NCI-H187 treated with DMSO at 0.1 percent for 48 hours (cell line): ENCODE results near the gene RCOR1.
"Not testable (repeated sequence)": the region's sequence is repeated elsewhere in the genome, so short reads cannot be mapped to it uniquely, and the experiment has no call there.

Experiments
- DNase-seq: peaks from one replicate; lab custom pipeline; 2025; lab: John Stamatoyannopoulos, UW

The RCOR1 gene

GRCh38 chr14:102591944-102592762, at the start of gene RCOR1:
RCOR1 (plus strand) TSS chr14:102592649; CDS start chr14:102592887, 238 bp downstream.
- peak; percentile 82 for DNase-seq

GRCh38 chr14:102544046-102544746, 48.3 kb upstream of the RCOR1 start:
- no peak for DNase-seq

GRCh38 chr14:102544747-102545460, 47.5 kb upstream of the RCOR1 start:
- no peak for DNase-seq

- no peak for DNase-seq
Measured at GRCh38 chr14:102545461-102546265, 46.8 kb upstream of the RCOR1 start.

- no peak for DNase-seq
Measured at GRCh38 chr14:102548616-102549240, 43.7 kb upstream of the RCOR1 start.

- not testable (repeated sequence) for DNase-seq
Measured at GRCh38 chr14:102550927-102551401, 41.5 kb upstream of the RCOR1 start.

- no peak for DNase-seq
Measured at GRCh38 chr14:102551995-102552705, 40.3 kb upstream of the RCOR1 start.

- DNase-seq, result no peak
Measured at GRCh38 chr14:102554821-102555819, 37.3 kb upstream of the RCOR1 start.

- no peak for DNase-seq
Measured at GRCh38 chr14:102556098-102556677, 36.3 kb upstream of the RCOR1 start.

- DNase-seq, result no peak
Measured at GRCh38 chr14:102557434-102558226, 34.8 kb upstream of the RCOR1 start.

GRCh38 chr14:102558556-102558955, 33.9 kb upstream of the RCOR1 start:
- no peak for DNase-seq

GRCh38 chr14:102560458-102561261, 31.8 kb upstream of the RCOR1 start:
- no peak for DNase-seq

- no peak for DNase-seq
Measured at GRCh38 chr14:102565331-102565887, 27.0 kb upstream of the RCOR1 start.

GRCh38 chr14:102565959-102566358, 26.5 kb upstream of the RCOR1 start:
- DNase-seq, result no peak

GRCh38 chr14:102568115-102568614, 24.3 kb upstream of the RCOR1 start:
- DNase-seq, result no peak

GRCh38 chr14:102570334-102570995, 22.0 kb upstream of the RCOR1 start:
- no peak for DNase-seq
